HCT116 (cell line): ENCODE data around the gene CARD10.

Source experiments
- EZH2 ChIP-seq: fragments of 200-600 bp; sonication (generic); IDR thresholded peaks from 2 replicates; pipeline ENCODE4 v1.6.1; 2017; ENCODE audit warnings: antibody characterized with exemption, mixed run types
- FOSL1 ChIP-seq: IDR thresholded peaks from 2 replicates; pipeline ENCODE4 v1.6.1; 2012; ENCODE audit warnings: low read depth
- MAX ChIP-seq: IDR thresholded peaks from 2 replicates; pipeline ENCODE4 v1.6.1; 2012
- POLR2A ChIP-seq: IDR thresholded peaks from 2 replicates; pipeline ENCODE4 v1.7.0; 2011; ENCODE audit warnings: borderline replicate concordance; ENCODE audit not compliant: insufficient read depth, insufficient read length; ENCODE audit errors: extremely low read depth
- SP1 ChIP-seq: IDR thresholded peaks from 2 replicates; pipeline ENCODE4 v1.6.1; 2012; ENCODE audit warnings: low read depth
- ZBTB33 ChIP-seq: IDR thresholded peaks from 2 replicates; pipeline ENCODE4 v1.6.1; 2011; ENCODE audit warnings: mild to moderate bottlenecking, low read length, moderate library complexity; ENCODE audit not compliant: insufficient replicate concordance; ENCODE audit errors: extremely low read depth
- ZFX ChIP-seq: fragments of 450-650 bp; IDR thresholded peaks from 2 replicates; pipeline ENCODE4 v1.6.1; 2017
- TF ChIP-seq, protein P1 (sequence below), 3 experiments: fragments of 200-600 bp in 1 of 3; sonication (generic) in 1 of 3; IDR thresholded peaks in 2 of 3; conservative IDR thresholded peaks in 1 of 3; 2 replicates each; pipeline ENCODE4 v1.5.1; 2012 to 2017; ENCODE audit warnings: low read depth in 2 of 3, low read length in 2 of 3, antibody characterized with exemption in 1 of 3, borderline replicate concordance in 1 of 3, control low read depth in 1 of 3, mild to moderate bottlenecking in 1 of 3, mixed read lengths in 1 of 3, mixed run types in 1 of 3, moderate library complexity in 1 of 3; ENCODE audit not compliant: insufficient read depth in 1 of 3

DNA sequence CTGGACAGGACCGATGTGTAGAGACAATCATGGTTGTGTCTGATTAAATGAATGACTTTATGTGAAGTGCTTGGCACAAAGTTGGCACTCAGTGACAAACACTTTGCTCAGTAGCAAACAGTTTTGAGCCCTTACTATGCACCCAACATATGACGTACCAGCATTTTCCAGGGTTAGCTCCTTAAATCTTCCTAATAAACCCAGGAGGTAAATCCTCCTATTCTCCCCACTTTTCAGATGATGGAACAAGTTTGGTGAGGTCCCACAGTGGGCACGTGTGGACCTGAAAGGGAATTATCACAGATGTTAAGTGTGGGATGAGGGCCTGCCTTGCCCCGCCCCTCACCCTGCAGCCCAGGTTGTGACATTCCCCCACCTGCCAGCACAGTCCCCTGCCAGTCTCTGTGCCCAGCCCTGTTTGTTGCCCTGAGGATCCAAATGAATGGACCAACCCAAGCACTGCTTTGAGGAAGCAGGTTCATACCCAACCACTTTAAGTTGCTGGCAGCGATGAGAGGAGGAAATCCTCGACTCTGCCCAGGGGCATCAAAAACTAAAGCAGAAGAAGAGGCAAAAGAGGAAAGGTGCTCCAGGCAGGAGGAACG lies 6.6 kb upstream of the CARD10 start:
- TF ChIP-seq, protein P1, sequence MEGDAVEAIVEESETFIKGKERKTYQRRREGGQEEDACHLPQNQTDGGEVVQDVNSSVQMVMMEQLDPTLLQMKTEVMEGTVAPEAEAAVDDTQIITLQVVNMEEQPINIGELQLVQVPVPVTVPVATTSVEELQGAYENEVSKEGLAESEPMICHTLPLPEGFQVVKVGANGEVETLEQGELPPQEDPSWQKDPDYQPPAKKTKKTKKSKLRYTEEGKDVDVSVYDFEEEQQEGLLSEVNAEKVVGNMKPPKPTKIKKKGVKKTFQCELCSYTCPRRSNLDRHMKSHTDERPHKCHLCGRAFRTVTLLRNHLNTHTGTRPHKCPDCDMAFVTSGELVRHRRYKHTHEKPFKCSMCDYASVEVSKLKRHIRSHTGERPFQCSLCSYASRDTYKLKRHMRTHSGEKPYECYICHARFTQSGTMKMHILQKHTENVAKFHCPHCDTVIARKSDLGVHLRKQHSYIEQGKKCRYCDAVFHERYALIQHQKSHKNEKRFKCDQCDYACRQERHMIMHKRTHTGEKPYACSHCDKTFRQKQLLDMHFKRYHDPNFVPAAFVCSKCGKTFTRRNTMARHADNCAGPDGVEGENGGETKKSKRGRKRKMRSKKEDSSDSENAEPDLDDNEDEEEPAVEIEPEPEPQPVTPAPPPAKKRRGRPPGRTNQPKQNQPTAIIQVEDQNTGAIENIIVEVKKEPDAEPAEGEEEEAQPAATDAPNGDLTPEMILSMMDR (IDR thresholded peaks at IDR 0.05 in 2 of 3, conservative IDR thresholded peaks at IDR 0.05 in 1 of 3; ENCODE audit: borderline replicate concordance in 1 of 3, insufficient read depth in 1 of 3, low read depth in 2 of 3, low read length in 2 of 3) = no peak
- no peak for TF ChIP-seq ZBTB33
- no peak for TF ChIP-seq POLR2A
- no peak for TF ChIP-seq SP1
- no peak for TF ChIP-seq EZH2
- no peak; the same call in 1 of the 2 replicates for TF ChIP-seq MAX
- no peak for TF ChIP-seq ZFX
- TF ChIP-seq FOSL1 = no peak
